Purkinje cell (primary cell): ENCODE data around the gene DENND2A. TPM values are rescaled to one million over a fixed set of nuclear protein-coding genes. Genes with fewer than 3 reads are reported as not detected.

Source experiments
- polyA plus RNA-seq: library from polyadenylated mRNA; unstranded; fragments of >200 nt; fragmentation: Nextera tagmentation; gene quantifications from 2 replicates; pipeline ENCODE4 v1.2.1, GENCODE V29; 2014

The DENND2A gene, protein sequence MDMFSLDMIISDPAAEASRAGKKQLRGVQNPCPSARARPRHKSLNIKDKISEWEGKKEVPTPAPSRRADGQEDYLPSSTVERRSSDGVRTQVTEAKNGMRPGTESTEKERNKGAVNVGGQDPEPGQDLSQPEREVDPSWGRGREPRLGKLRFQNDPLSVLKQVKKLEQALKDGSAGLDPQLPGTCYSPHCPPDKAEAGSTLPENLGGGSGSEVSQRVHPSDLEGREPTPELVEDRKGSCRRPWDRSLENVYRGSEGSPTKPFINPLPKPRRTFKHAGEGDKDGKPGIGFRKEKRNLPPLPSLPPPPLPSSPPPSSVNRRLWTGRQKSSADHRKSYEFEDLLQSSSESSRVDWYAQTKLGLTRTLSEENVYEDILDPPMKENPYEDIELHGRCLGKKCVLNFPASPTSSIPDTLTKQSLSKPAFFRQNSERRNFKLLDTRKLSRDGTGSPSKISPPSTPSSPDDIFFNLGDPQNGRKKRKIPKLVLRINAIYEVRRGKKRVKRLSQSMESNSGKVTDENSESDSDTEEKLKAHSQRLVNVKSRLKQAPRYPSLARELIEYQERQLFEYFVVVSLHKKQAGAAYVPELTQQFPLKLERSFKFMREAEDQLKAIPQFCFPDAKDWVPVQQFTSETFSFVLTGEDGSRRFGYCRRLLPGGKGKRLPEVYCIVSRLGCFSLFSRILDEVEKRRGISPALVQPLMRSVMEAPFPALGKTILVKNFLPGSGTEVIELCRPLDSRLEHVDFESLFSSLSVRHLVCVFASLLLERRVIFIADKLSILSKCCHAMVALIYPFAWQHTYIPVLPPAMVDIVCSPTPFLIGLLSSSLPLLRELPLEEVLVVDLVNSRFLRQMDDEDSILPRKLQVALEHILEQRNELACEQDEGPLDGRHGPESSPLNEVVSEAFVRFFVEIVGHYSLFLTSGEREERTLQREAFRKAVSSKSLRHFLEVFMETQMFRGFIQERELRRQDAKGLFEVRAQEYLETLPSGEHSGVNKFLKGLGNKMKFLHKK
- polyA plus RNA-seq: 0.99 and 1.4 TPM in 2 replicates

DNA sequence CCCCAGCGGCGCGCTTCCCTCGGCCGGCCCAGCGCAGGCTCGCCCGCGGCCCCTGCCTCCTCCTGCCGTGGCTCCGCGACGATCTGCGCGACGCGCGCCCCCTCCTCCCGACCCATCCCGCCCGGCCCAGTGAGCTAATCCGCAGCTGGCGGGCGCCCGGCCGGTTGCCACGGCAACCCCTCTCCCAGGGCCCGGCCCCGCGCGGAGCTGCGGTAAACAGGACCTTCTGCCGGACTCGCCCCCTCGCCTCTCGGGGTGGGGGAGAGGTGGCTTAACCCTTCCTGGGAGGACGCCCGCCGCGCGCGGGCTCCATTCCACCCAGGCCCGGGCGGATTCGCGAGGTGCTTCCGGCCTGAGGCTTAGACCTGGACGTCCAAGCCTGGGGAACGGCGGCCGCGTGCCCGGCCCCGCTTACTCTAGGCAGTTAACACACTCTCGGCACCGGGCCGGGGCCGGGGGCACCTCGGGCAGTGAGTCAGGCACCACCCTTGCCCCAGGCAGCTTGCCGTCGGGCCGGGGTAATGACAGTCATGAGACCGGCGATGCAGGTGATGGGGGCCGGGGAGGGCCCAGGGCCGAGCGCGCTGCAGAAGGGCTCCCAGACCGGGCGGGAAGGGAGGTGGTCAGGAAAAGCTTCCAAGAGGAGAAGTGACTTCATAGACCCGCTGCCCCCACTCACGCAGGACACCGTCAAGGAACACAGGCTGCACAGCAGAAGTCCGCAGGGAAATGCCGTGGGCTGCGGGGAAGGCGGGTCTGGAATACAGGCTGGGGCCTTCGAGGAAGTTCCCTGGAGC lies at the start of gene DENND2A:
Gene DENND2A, minus strand, starts transcription at position 87 of the 797 bp plus-strand sequence. CDS start 38,416 bp downstream, outside the sequence.

DNA sequence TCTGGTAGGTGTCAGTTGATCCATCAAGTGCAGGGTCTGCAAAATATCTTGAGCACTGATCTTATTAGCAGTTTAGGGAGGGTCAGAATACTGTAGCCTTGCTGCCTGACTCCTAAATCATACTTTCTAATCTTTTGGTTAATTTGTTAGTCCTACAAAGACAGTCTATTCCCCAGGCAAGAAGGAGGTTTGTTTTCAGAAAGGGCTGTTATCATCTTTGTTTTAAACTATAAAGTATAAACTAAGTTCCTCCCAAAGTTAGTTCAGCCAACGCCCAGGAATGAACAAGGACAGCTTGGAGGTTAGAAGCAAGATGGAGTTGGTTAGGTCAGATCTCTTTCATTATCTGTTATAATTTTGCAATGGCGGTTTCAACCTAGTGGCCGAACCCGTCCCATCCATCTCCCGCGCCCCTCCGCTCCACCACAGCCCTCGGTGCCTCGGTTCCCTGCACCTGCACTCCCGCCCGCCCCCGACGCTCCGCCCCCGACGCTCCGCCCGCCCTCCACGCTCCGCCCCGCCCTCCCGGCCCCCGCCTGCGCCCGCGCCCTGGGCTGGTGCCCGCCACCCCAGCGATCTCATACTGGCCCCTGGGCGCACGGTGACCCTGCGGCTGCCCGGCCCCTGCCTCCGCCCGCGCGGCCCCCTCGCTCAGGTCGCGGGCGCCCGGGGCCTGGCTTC lies 31.9 kb upstream of the DENND2A start, which contains the start of gene ADCK2:
Gene ADCK2, plus strand, starts transcription at position 564 of the 681 bp plus-strand sequence. CDS start 386 bp downstream, outside the sequence.

DNA sequence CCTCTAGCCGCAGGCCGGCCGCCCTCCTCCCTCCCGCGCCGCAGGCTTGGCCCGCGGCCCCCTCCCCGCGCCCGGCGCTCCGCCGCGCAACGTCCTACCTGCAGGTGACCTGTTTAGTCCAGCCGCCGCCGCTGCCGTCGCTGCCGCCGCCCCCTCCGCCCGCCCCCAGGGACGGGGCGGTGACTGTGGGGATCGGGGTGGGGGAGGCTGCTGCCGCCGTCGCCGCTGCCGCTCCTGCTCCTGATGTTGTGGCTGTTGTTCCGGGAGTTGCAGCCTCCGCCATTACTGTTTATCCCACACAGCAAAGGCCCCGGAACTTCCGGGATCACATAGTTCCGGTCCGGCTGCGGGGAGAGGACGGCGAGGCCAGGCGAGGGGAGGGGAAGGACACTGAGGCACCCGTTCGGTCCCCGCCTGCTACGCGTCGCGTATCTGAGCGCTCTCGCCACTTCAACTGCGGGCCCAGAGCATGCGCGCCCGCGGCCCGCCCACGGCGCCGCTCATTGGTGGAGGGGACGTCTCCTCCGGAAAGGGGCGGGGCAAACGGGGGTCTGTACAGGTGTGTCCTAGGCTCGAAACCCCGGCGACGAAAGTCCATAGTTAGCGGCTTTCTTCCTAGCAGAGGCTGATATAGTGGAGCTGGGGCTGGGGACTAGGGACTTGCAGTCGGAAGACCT lies 161.4 kb downstream of the DENND2A start, which contains the start of gene MKRN1:
Gene MKRN1, minus strand, starts transcription at position 444 of the 677 bp plus-strand sequence. Its CDS starts 161 bp downstream, at position 283.

Other genes with a start within 250 kb of the DENND2A start
- 48.5 and 55.7 TPM in 2 replicates for gene SLC37A3, start 242.3 kb downstream of the DENND2A start, polyA plus RNA-seq
- not detected in 2 replicates for gene RAB19, start 236.8 kb downstream of the DENND2A start, polyA plus RNA-seq
- gene MKRN1, start 161.3 kb downstream of the DENND2A start, polyA plus RNA-seq: 85.3 and 89.5 TPM in 2 replicates
- 10.0 and 13.3 TPM in 2 replicates for gene ADCK2, start 32.1 kb upstream of the DENND2A start, polyA plus RNA-seq
- gene NDUFB2, start 55.9 kb upstream of the DENND2A start, polyA plus RNA-seq: 1,429 and 1,633 TPM in 2 replicates